C1 segment of cervical spinal cord (tissue), 14 donors: ENCODE measurements around the gene DEFB116.
"Not testable (repeated sequence)": the region's sequence is repeated elsewhere in the genome, so short reads cannot be mapped to it uniquely, and the experiment has no call there.

Experiments
- DNase-seq, 14 donors: peaks; one replicate each; lab custom pipeline; 2025; lab: John Stamatoyannopoulos, UW

DEFB116 gene, protein sequence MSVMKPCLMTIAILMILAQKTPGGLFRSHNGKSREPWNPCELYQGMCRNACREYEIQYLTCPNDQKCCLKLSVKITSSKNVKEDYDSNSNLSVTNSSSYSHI

DNA sequence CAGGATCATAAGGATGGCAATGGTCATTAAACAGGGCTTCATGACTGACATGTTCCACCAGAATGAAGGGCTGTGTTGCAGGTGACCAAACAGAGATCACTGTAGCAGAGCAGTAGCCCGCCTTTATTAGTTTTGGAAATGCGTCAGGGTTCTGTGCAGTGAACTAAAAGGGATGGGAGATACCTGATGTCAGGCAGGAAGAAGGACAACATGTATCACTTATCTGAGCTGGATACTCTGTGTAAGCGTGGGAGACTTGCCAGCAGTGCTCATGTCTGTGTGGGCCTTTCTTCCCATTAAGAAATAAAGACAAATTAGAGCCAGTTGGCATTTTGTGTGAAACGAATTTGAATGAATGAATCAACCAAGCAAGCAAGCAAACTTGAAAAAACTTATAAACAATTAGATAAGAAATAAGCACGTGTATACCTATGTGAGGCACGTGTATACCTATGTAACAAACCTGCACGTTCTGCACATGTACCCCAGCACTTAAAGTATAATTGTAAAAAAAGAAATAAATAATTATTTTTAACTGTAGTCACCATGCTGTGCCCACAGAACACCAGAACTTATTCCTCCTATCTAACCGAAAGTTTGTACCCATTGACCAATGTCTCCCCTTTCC is at the start of gene DEFB116:
DEFB116 (minus strand) TSS at position 51 of the 628 bp plus-strand sequence; CDS start at position 51, 0 bp downstream.
- DNase-seq = no peak

DNA sequence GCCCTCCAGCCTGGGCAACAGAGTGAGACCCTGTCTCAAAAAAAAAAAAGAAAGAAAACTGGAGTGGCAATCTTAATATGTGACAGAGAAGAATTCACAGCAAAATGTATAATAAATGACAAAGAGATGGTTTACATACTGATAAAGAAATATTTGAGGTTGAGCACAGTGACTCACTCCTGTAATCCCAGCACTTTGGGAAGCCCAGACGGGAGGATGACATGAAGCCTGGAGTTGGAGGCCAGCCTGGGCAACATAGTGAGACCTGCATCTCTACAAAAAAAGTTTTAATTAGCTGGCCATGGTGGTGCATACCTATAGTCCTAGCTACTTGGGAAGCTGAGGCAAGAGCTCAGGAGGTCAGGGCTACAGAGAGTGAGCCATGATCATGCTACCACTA is 47.6 kb upstream of the DEFB116 start:
- DNase-seq = no peak

DNA sequence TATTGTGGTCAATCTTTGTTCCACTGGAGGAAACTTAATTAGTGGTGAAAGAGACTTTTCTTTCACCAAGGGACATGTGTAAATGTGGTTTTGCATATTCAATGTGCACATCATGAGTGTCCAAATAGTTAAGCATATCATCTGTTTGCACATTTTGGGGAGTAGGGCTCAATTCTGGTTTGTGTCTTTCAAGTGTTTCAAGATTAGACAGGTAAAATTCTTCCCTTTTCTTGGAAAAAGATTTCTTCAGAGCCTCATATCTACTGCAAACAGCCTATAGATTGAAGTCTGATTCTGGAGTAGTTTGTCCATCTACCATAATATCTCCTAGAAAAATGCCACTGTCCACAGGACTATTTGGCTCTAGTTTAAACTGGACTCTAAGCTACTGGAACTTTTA is 33.1 kb upstream of the DEFB116 start:
- DNase-seq = no peak

DNA sequence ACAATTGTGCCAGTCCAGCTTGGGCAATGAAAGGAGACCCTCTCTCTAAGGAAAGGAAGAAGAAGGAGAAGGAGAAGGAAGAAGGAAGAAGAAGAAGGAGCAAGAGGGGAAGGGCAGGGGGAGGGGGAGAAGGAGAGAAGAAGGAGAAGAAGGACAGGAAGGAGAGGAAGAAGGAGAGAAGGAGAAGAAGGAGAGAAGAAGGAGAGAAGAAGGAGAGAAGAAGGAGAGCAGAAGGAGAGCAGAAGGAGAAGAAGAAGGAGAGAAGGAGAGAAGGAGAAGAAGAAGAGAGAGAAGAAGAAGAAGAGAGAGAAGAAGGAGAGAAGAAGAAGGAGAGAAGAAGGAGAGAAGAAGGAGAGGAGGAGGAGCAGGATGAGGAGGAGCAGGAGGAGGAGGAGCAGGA is 22.5 kb upstream of the DEFB116 start:
- DNase-seq = no peak

DNA sequence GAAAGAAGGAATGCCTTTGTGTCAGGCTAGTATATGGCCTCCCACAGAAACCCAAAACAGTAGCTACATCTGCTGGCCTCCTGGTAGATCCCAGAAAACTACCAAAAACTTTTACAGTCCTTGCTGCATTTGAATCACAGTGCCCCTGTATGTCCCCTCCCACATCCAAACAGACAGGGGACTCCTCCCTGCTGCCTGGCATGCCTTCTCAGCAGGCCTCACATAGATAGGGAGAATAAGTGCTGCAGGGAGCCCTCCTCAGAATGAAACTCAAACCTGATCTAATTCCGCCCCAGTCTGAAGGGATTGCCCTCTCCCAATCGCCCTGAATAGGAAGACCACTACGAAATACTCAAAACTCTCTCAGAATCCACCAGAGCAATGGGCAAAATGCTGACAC is 14.1 kb upstream of the DEFB116 start:
- no peak for DNase-seq

DNA sequence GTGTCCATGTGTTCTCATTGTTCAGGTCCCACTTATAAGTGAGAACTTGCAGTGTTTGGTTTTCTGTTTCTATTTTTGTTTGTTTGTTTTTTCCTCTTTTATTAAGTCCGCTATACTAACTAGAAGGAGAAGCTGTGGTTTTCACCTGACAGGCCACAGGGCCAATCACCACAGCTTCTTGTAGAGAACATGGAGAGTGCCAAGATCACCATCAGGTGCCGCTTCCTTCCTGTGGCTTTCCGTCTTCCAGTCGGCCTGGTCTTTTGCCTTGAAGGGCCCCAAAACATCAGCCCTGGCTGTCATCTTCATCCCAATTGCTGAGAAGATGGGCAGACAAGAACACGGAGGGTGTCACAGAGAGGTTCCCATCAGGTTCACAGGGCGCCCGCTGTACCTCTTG is 23.4 kb downstream of the DEFB116 start:
- DNase-seq = not testable (repeated sequence)

DNA sequence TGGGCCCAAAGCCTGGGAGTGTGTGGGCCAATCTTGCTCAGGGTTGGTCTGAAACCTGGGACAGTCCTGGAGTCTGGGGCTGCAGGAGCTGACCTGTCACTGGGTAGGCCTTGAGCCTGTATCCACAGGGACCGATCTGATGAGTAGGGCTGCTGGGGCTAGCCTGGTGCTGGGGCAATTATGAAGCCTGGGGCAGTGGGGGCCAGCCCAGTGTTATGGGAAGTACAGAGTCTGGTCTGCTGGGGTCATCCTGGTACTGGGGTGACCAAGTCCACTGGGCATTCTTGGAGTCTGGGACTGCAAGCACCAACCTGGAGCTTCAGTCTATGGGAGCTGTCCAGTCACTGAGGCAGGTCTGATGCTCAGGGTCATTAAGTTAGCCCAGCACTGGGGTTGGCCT is 30.2 kb downstream of the DEFB116 start:
- DNase-seq = no peak

DNA sequence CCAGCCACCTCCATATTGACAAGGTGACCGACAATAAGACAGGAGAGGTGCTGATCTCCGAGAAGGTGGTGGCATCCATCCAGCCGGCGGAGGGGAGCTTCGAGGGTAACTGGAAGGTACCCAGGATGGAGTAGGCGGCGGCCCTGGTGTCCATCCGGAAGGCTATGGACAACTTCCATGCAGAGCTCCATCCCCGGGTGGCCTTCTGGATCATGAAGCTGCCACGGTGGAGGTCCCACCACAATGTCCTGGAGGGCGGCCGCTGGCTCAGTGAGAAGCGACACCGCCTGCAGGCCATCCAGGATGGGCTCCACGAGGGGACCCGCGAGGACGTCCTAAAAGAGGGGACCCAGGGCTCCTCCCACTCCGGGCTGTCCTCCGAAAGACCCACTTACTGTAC is 33.9 kb downstream of the DEFB116 start:
- no peak for DNase-seq

DNA sequence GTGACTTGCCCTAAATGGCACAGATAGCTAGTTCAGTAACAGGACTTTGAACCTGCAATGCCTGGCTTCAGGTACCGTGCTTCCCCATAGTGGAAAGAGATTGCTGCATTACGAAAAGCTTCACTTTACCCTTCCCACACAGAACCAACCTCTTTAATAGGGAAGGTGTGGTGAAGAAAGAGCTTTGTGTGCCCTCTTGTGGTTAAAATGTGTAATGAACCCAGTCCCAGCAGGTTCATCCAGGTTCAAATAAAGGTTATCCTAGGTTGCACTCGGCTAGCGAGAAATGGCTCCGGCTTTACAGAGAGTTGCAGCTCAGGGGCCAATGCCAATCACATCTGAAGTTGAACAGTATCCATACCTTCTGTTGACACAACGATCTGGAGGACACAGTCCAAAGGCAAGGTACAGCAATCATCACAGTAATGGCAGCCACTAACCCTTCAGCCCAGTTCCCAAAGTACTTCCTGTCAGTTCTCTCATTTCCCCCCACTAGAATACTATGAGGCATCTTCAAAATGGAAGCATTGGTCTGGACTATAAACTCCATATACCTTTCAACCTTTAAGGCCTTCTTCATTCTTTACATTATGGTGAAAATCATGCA is 48.0 kb downstream of the DEFB116 start:
- no peak for DNase-seq

DNA sequence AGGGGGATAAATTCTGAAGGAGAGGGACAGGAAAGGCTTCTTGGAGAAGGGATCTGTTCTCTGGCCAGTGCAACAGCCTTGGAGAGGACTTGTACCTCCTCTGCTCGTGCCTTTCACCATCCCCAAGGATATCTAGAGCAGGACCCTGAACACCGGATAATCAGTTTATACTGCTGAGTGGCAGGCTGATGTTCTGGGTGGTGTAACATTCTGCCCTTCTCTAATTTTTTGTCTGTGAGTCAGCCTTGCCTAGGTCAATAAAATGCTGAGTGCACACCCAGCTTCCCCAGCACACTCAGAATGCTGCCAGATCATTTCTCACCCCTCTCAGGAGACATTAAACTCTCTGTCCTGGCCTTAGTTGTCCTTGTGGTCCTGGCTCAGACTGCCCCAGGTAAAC is 51.0 kb downstream of the DEFB116 start, which contains the start of gene DEFB115:
DEFB115 (plus strand) TSS at position 301 of the 400 bp plus-strand sequence; CDS start at position 301, 0 bp downstream.
- no peak for DNase-seq

DNA sequence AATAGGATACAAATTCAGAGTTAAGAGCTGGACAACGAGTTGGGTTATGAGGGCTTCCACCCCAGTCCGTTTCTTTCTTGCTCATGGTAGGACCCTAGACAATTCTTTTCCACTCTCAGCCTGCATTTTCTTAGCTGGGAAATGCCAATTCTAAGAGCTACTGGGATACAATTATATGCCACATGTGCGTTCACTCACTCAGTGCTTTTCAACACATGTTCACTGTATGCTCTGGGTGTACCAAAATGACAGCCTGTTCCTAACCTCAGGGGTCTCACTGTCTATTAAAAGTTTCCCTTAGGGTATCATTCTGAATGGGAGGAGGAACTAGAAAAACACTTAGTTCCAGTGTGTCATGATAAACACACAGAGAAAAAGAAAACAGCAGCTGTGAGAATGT is 51.4 kb downstream of the DEFB116 start:
- no peak for DNase-seq
